ENCODE data around the gene TOMM20L.

- no peak for TF ChIP-seq CTCF (IDR thresholded peaks at IDR 0.05)
- TF ChIP-seq EP300 (IDR thresholded peaks at IDR 0.05), result no peak
- no peak for TF ChIP-seq POLR2A (IDR thresholded peaks at IDR 0.05)
- no peak for TF ChIP-seq POLR2AphosphoS5 (IDR thresholded peaks at IDR 0.05)
These were observed 243 bp upstream of the TOMM20L start for GRCh38 chr14:58395562-58395811.
